IMR-90 (cell line): ENCODE data around the gene ITK. TPM values are rescaled to one million over a fixed set of nuclear protein-coding genes. Genes with fewer than 3 reads are reported as not detected.

Experiments
- ATAC-seq: fragments of 200-7000 bp; cut with Tn5 transposase; 2 replicates; pipeline ENCODE4 v1.9.1; 2020; ENCODE audit warnings: low read depth, mild to moderate bottlenecking, moderate library complexity
- BruUV-seq: library from RNA; stranded (reverse); fragments of 400-500 nt; replicated peaks from 2 replicates; lab custom pipeline; 2021; lab: Mats Ljungman, UMichigan
- CTCF ChIA-PET: fragments of 300-600 bp; formaldehyde crosslinking; extraction: SDS; loops from one replicate; lab custom pipeline; 2021; ENCODE audit warnings: antibody characterized with exemption; lab: Yijun Ruan, JAX
- POLR2A ChIA-PET: fragments of 300-600 bp; sonication (Branson Sonifier 250); formaldehyde crosslinking; loops from one replicate; lab custom pipeline; 2022; ENCODE audit warnings: antibody characterized with exemption; ENCODE audit not compliant: unreplicated experiment; lab: Charles Lee
- DNase-seq: peaks from one replicate; pipeline ENCODE4 v3.0.0; 2013
- H2AFZ ChIP-seq: replicated peaks from 2 replicates; pipeline ENCODE3; 2013; ENCODE audit warnings: low read length, mild to moderate bottlenecking; ENCODE audit not compliant: poor library complexity
- H2AK5ac ChIP-seq: 2 replicates; pipeline ENCODE4 v1.6.1; 2013; ENCODE audit warnings: low read depth, low read length, inconsistent platforms
- H2AK9ac ChIP-seq: replicated peaks from 2 replicates; pipeline ENCODE3; 2013; ENCODE audit warnings: mild to moderate bottlenecking, low read depth, low read length, moderate library complexity; ENCODE audit not compliant: poor library complexity
- H2BK120ac ChIP-seq: 2 replicates; pipeline ENCODE4 v1.6.1; 2013; ENCODE audit warnings: low read depth, low read length, inconsistent platforms
- H2BK15ac ChIP-seq: 3 replicates; pipeline ENCODE4 v1.6.1; 2013; ENCODE audit warnings: low read depth, low read length, inconsistent platforms
- H2BK20ac ChIP-seq: 2 replicates; pipeline ENCODE4 v1.6.1; 2013; ENCODE audit warnings: low read depth, mild to moderate bottlenecking, inconsistent platforms, low read length, moderate library complexity
- H2BK5ac ChIP-seq: 2 replicates; pipeline ENCODE4 v1.6.1; 2013; ENCODE audit warnings: mild to moderate bottlenecking, low read depth, low read length, inconsistent platforms; ENCODE audit not compliant: poor library complexity, severe bottlenecking
- H3K14ac ChIP-seq: replicated peaks from 2 replicates; pipeline ENCODE4 v1.6.1; 2013; ENCODE audit warnings: low read depth, low read length, inconsistent platforms
- H3K18ac ChIP-seq: 2 replicates; pipeline ENCODE4 v1.6.1; 2013; ENCODE audit warnings: low read depth, low read length, control low read depth
- H3K23ac ChIP-seq: 2 replicates; pipeline ENCODE4 v1.6.1; 2013; ENCODE audit warnings: low read depth, low read length, inconsistent platforms
- H3K27ac ChIP-seq: 2 replicates; pipeline ENCODE4 v1.5.1; 2013; ENCODE audit warnings: mild to moderate bottlenecking, control low read depth, low read length; ENCODE audit not compliant: insufficient read depth
- H3K27me3 ChIP-seq: 2 replicates; pipeline ENCODE4 v1.6.1; 2013; ENCODE audit warnings: low read length; ENCODE audit not compliant: control insufficient read depth, insufficient read depth
- H3K36me3 ChIP-seq: 2 replicates; pipeline ENCODE4 v1.6.1; 2013; ENCODE audit warnings: low read length, mixed read lengths; ENCODE audit not compliant: control insufficient read depth, insufficient read depth
- H3K4ac ChIP-seq: 2 replicates; pipeline ENCODE4 v1.6.1; 2013; ENCODE audit warnings: low read depth, low read length, inconsistent platforms
- H3K4me1 ChIP-seq: 2 replicates; pipeline ENCODE4 v1.6.1; 2013; ENCODE audit warnings: low read length, mixed read lengths; ENCODE audit not compliant: control insufficient read depth, insufficient read depth
- H3K4me2 ChIP-seq: 2 replicates; pipeline ENCODE4 v1.6.1; 2013; ENCODE audit warnings: low read depth, mild to moderate bottlenecking, control low read depth, low read length, moderate library complexity
- H3K4me3 ChIP-seq: 2 replicates; pipeline ENCODE4 v1.5.1; 2013; ENCODE audit warnings: low read depth, mild to moderate bottlenecking, control low read depth, low read length, moderate library complexity; ENCODE audit not compliant: insufficient read depth
- H3K56ac ChIP-seq: 2 replicates; pipeline ENCODE4 v1.6.1; 2013; ENCODE audit warnings: low read length, inconsistent platforms; ENCODE audit not compliant: insufficient read depth; ENCODE audit errors: extremely low read depth
- H3K79me1 ChIP-seq, 2 experiments: 2 replicates each; pipeline ENCODE4 v1.6.1; 2013; ENCODE audit warnings: low read length in 2 of 2, inconsistent platforms in 1 of 2, low read depth in 1 of 2
- H3K9ac ChIP-seq: 2 replicates; pipeline ENCODE4 v1.6.1; 2013; ENCODE audit warnings: low read depth, low read length, control low read depth
- H3K9me1 ChIP-seq: 2 replicates; pipeline ENCODE4 v1.6.1; 2013; ENCODE audit warnings: low read length, inconsistent platforms; ENCODE audit not compliant: insufficient read depth
- H3K9me3 ChIP-seq: 2 replicates; pipeline ENCODE4 v1.6.1; 2013; ENCODE audit warnings: low read length; ENCODE audit not compliant: control insufficient read depth, insufficient read depth
- H4K20me1 ChIP-seq: 2 replicates; pipeline ENCODE4 v1.6.1; 2013; ENCODE audit warnings: low read length, inconsistent platforms; ENCODE audit not compliant: insufficient read depth
- H4K5ac ChIP-seq: 2 replicates; pipeline ENCODE4 v1.6.1; 2013; ENCODE audit warnings: mild to moderate bottlenecking, low read depth, low read length, control low read depth
- H4K8ac ChIP-seq, 2 experiments: 2 replicates each; pipeline ENCODE4 v1.6.1; 2013; ENCODE audit warnings: low read depth in 2 of 2, low read length in 2 of 2, control low read depth in 1 of 2, inconsistent platforms in 1 of 2
- H4K91ac ChIP-seq: 2 replicates; pipeline ENCODE4 v1.6.1; 2013; ENCODE audit warnings: low read depth, low read length, inconsistent platforms; ENCODE audit not compliant: insufficient read depth
- CEBPB ChIP-seq: IDR thresholded peaks from 2 replicates; pipeline ENCODE4 v1.6.1; 2012; ENCODE audit warnings: low read depth, low read length, improper control_type of control experiment
- CHD1 ChIP-seq: IDR thresholded peaks from 2 replicates; pipeline ENCODE4 v1.6.1; 2012; ENCODE audit warnings: low read depth, low read length, improper control_type of control experiment
- ELK1 ChIP-seq: fragments of 150-350 bp; IDR thresholded peaks from 2 replicates; pipeline ENCODE4 v1.6.1; 2016; ENCODE audit warnings: low read depth, mild to moderate bottlenecking, low read length, moderate library complexity, borderline replicate concordance
- FOS ChIP-seq: fragments of 150-350 bp; IDR thresholded peaks from 2 replicates; pipeline ENCODE4 v1.6.1; 2016; ENCODE audit warnings: low read depth, low read length
- MAFK ChIP-seq: IDR thresholded peaks from 2 replicates; pipeline ENCODE4 v1.6.1; 2012; ENCODE audit warnings: low read depth, low read length, improper control_type of control experiment
- MAZ ChIP-seq: IDR thresholded peaks from 2 replicates; pipeline ENCODE4 v1.6.1; 2012; ENCODE audit warnings: low read depth, mild to moderate bottlenecking, low read length, improper control_type of control experiment, moderate library complexity, borderline replicate concordance
- MXI1 ChIP-seq: IDR thresholded peaks from 2 replicates; pipeline ENCODE4 v1.6.1; 2012; ENCODE audit warnings: low read depth, mild to moderate bottlenecking, low read length, moderate library complexity, borderline replicate concordance
- NFE2L2 ChIP-seq: fragments of 150-350 bp; IDR thresholded peaks from 2 replicates; pipeline ENCODE4 v1.6.1; 2016; ENCODE audit warnings: low read depth, mild to moderate bottlenecking, low read length
- POLR2A ChIP-seq: IDR thresholded peaks from 2 replicates; pipeline ENCODE4 v1.6.1; 2012; ENCODE audit warnings: mild to moderate bottlenecking, low read depth, low read length
- RAD21 ChIP-seq: IDR thresholded peaks from 2 replicates; pipeline ENCODE4 v1.6.1; 2012; ENCODE audit warnings: low read length, improper control_type of control experiment
- RCOR1 ChIP-seq: IDR thresholded peaks from 2 replicates; pipeline ENCODE4 v1.6.1; 2012; ENCODE audit warnings: mild to moderate bottlenecking, low read length, improper control_type of control experiment; ENCODE audit not compliant: insufficient replicate concordance
- RFX5 ChIP-seq: IDR thresholded peaks from 2 replicates; pipeline ENCODE4 v1.8.0; 2012; ENCODE audit warnings: low read depth, mild to moderate bottlenecking, low read length, moderate library complexity
- USF2 ChIP-seq: fragments of 150-350 bp; IDR thresholded peaks from 2 replicates; pipeline ENCODE4 v1.6.1; 2017; ENCODE audit warnings: mild to moderate bottlenecking, antibody characterized with exemption, low read length, low read depth
- WGBS, 2 experiments: methylation state at CpG; one replicate each; pipeline versions ENCODE4 v1.1.5 to v1.1.7; 2013; ENCODE audit warnings: missing lambda C conversion rate in 2 of 2; ENCODE audit not compliant: insufficient read length in 1 of 2; ENCODE audit errors: extremely low coverage in 2 of 2; 5-methylcytosine and 5-hydroxymethylcytosine counted together
- dilution Hi-C: fragments of 300-500 bp; cut with HindIII; formaldehyde crosslinking; loops from one replicate; pipeline ENCODE4 v1.14.3; 2018; ENCODE audit warnings: low sequenced_read_pairs; ENCODE audit not compliant: unreplicated experiment
- in situ Hi-C: fragments of 300-500 bp; cut with MboI; formaldehyde crosslinking; loops from 3 replicates; pipeline ENCODE4 v1.14.3; 2019; ENCODE audit warnings: low sequenced_read_pairs, inconsistent platforms, mixed read lengths
- intact Hi-C: fragments of 100-400 bp; cut with micrococcal nuclease; formaldehyde crosslinking; loops from 2 replicates; pipeline ENCODE4 v1.10.0; 2022
- polyA plus RNA-seq, 3 experiments: library from polyadenylated mRNA; depleted of rRNA; stranded (reverse); fragments of >200 nt; gene quantifications; 2 replicates each; pipeline ENCODE4 v1.2.3, GENCODE V29; 2012; ENCODE audit warnings: low replicate concordance in 1 of 3
- total RNA-seq: library from RNA; depleted of rRNA; stranded (reverse); fragments of >200 nt; gene quantifications from 2 replicates; pipeline ENCODE4 v1.2.3, GENCODE V29; 2012

ITK gene
- total and polyA plus RNA-seq, 2 of the 4 experiments (the other 2 are of a cell fraction): not detected

- TF ChIP-seq RAD21 (peak; percentile 68), MAZ (no peak)
Measured at GRCh38 chr5:157148734-157149615, 31.7 kb upstream of the ITK start (continued).

GRCh38 chr5:157150995-157151394 lies 29.6 kb upstream of the ITK start:
- Histone ChIP-seq H3K4me3 (no peak overlapping the region), H3K4ac (no peak overlapping the region), H3K27me3 (no peaks in the 10 kb centered on the region; the same call in 1 of the 2 replicates), H3K79me1 (no peaks in the 10 kb centered on the region), H3K4me2 (no peak overlapping the region), H2AFZ (no peak overlapping the region), H3K36me3 (no peaks in the 10 kb centered on the region), H4K8ac (no peak overlapping the region), H3K9ac (no peak overlapping the region), H2BK5ac (no peak overlapping the region), H3K4me1 (no peaks in the 10 kb centered on the region), H3K23ac (no peak overlapping the region), H2AK5ac (no peak overlapping the region), H2BK120ac (no peak overlapping the region), H4K5ac (no peak overlapping the region), H2BK20ac (no peak overlapping the region), H3K9me3 (no peaks in the 10 kb centered on the region), H2BK15ac (no peak overlapping the region), H3K27ac (no peak overlapping the region), H4K91ac (no peak overlapping the region), H3K56ac (no peak overlapping the region), H3K14ac (no peak overlapping the region), H2AK9ac (no peak overlapping the region), H4K20me1 (no peaks in the 10 kb centered on the region), H3K18ac (no peak overlapping the region), H3K9me1 (no peaks in the 10 kb centered on the region)
- in situ Hi-C loops (no loop called here), dilution Hi-C loops (no loop called here), intact Hi-C loops (loop anchor here (2.0 kb wide), 1 partner anchor 324 kb away; no protein-coding TSS in a partner anchor)
- BruUV-seq: no TSS peak
- POLR2A ChIA-PET: no interaction called here
- ATAC-seq (no peak), DNase-seq (no peak)
- no CpG with 5 or more reads among the region's 3 CpGs for WGBS, 2 experiments
- CTCF ChIA-PET: no interaction called here
- TF ChIP-seq RFX5 (no peak), RCOR1 (no peak), NFE2L2 (no peak), ELK1 (no peak), FOS (no peak), MAZ (no peak), CEBPB (no peak), POLR2A (no peak), MAFK (no peak), MXI1 (no peak), RAD21 (no peak), USF2 (no peak), CHD1 (no peak)
